NCI-H1694 treated with DMSO at 0.1 percent for 48 hours (cell line): ENCODE measurements around the gene GPR162.

Source experiments
- DNase-seq: peaks from one replicate; lab custom pipeline; 2025; lab: John Stamatoyannopoulos, UW

Gene GPR162

GRCh38 chr12:6822426-6823135, 960 bp downstream of the GPR162 start:
- DNase-seq, result no peak

- no peak for DNase-seq
These were observed 1.8 kb downstream of the GPR162 start for GRCh38 chr12:6823182-6824084.

GRCh38 chr12:6824085-6824775, 2.6 kb downstream of the GPR162 start:
- no peak for DNase-seq

- DNase-seq, result no peak
These were observed 3.3 kb downstream of the GPR162 start for GRCh38 chr12:6824901-6825381.

DNA sequence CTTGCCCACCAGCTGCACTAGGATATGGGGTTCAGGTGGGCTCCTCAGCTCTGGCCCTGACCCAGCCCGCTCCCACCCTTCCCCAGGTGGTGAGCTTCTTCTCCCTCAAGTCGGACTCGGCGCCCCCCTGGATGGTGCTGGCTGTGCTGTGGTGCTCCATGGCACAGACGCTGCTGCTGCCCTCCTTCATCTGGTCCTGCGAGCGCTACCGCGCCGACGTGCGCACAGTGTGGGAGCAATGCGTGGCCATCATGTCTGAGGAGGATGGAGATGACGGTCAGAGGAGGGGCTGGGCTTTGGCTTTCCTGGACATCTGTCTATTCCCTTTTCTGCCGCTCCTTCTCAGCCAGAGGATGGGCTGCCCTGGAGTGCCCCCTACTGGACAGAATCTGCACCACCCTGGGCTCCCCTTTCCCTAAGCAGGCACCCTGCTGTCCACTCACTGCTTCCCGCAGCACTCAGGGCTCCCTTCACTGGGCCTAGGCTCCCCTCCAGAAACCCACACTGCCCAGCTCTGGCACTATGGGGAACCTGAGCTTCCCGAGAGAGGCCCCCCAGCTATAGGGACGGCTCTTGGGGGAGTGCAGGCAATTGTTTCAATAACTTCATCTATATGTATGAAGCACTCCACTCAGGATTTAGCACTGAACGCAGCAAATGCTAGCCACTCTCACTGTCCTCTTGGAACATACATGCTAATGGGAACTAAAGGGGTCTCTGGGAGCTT, 3.9 kb downstream of the GPR162 start:
- peak; percentile 92 for DNase-seq

GRCh38 chr12:6826125-6826733, 4.6 kb downstream of the GPR162 start:
- no peak for DNase-seq

- DNase-seq, result no peak
These were observed 5.3 kb downstream of the GPR162 start for GRCh38 chr12:6826734-6827436.

DNA sequence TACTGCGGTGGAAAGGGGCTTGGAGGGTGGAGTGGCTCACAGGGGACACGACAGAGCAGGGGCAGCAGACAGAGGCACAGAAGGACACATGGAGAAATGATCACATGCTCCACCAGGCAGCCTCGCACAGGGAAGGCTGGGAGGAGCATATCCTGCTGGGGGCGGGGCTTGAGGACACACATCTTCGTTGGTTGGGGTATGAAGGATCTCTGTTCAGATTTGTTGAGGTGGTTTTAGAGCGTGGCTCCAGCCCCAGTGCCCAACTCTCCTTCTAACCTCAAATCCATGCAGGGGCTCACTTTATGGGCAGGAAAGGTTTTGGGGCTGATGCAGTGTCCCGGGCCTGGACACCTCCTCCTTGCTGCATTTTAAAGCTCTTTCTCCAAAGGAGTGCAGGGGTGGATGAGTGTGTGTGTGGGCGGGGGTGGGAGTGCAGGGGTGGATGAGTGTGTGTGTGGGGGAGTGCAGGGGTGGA, 5.9 kb downstream of the GPR162 start:
- peak; percentile 90 for DNase-seq

GRCh38 chr12:6827982-6828780, 6.6 kb downstream of the GPR162 start, which contains the start of gene P3H3:
Gene P3H3 (plus strand): TSS chr12:6828407. CDS start chr12:6828441, 34 bp downstream.
- DNase-seq, result peak; percentile 54

GRCh38 chr12:6828781-6829535, 7.3 kb downstream of the GPR162 start:
- DNase-seq, result no peak

- no peak for DNase-seq
These were observed 8.1 kb downstream of the GPR162 start for GRCh38 chr12:6829536-6830220.

GRCh38 chr12:6830286-6830890, 8.8 kb downstream of the GPR162 start:
- DNase-seq, result no peak

- no peak for DNase-seq
These were observed 9.4 kb downstream of the GPR162 start for GRCh38 chr12:6830999-6831398.

DNA sequence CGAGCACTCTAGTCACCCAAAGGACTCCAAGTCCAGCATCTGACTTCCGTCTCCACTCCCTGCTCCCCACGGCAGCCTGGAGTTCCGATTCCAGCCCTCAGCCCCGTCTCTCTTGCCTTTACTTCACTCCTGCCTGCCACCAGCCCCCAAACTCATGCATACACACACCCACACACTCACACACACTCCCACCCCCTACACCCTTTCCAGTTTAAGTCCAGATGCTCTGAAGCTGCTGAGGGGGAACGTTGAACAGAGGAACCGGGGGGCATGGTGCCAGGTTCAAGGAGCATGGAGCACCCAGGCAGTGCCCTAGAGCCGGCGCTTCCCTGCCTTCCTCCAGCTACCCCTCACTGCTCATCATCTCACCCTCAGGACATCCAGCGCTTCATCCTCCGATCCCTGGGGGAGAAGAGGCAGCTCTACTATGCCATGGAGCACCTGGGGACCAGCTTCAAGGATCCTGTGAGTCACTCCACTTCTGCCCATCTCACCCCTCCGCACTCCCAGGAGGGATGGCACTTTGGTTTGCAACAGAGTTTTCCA, 9.9 kb downstream of the GPR162 start:
- no peak for DNase-seq

- DNase-seq, result no peak
These were observed 10.5 kb downstream of the GPR162 start for GRCh38 chr12:6832125-6832524.

DNA sequence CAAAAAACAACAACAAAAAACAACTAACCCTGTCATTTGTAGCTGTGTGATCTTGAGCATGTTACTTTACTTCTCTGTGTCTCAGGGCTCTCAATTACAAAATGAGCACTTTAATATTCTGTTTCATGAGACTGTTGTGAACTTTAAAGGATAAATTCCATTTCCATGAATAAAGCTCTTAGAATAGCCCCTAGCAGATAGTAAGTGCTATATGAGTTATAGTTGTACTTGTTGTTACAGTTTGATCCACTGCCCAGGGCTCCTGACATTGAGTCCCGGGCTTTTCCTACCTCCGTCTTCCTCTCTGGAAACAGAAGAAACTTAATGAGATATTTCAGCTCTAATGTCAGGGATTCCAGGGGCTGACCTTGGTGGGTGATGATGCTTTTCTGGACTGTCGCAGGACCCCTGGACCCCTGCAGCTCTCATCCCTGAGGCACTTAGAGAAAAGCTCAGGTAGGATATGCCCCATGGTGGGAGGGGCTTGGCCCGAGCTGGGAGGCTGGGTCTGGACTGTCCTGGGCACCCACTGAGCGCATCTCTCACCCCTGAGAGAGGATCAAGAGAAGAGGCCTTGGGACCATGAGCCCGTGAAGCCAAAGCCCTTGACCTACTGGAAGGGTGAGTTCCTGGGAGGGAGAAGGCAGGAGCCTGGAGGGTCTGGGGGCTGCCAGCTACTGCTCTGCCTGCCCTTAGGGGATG, 11.7 kb downstream of the GPR162 start:
- no peak for DNase-seq

DNA sequence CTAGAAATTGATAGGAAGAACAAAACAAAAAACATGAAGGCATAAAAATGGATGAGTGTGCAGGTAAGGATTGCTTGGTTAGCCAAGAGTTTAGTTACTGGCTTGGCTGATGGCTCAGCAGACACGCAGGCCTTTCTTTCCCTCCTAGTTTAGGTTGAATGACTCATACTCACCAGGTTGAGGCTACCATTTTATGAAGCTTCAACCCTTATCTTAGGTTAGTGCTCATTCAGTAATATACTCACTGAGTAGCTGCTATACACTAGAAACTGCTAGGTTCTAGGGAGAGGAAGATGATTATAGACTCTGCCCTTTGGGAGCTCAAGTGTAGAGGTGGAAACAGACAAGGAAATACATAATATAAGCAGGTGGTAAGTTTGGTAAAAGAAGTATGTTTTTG, 12.6 kb downstream of the GPR162 start:
- no peak for DNase-seq
